ENCODE results near the gene OR10G8. TPM values are rescaled to one million over a fixed set of nuclear protein-coding genes. Genes with fewer than 3 reads are reported as not detected.

OR10G8 gene
- polyA plus RNA-seq (2012; ENCODE audit: insufficient read length, low read depth) = not detected

GRCh38 chr11:124026498-124026897, at the start of gene OR10G8:
OR10G8 (plus strand) TSS chr11:124026798; CDS start chr11:124029623, 2,825 bp downstream.
- no peak for TF ChIP-seq FOXP2 (optimal IDR thresholded peaks at IDR 0.05; ENCODE audit: borderline replicate concordance, extremely low read depth, extremely low read length, insufficient read depth)

GRCh38 chr11:123977731-123978347, 48.8 kb upstream of the OR10G8 start, which contains the start of gene OR10S1:
OR10S1 (minus strand) TSS chr11:123977781; CDS start chr11:123977664, 117 bp downstream.
- TF ChIP-seq POLR2AphosphoS5 (IDR thresholded peaks at IDR 0.05; ENCODE audit: low read depth, low read length) (no peak), REST (IDR thresholded peaks at IDR 0.05; ENCODE audit: insufficient read depth in 1 of 2, low read depth in 2 of 2, low read length in 2 of 2) (no peak), FOXP2 (optimal IDR thresholded peaks at IDR 0.05; ENCODE audit: borderline replicate concordance, extremely low read depth, extremely low read length, insufficient read depth) (no peak), SIN3A (IDR thresholded peaks at IDR 0.05; ENCODE audit: borderline replicate concordance, insufficient read depth, low read length) (no peak), TAF1 (IDR thresholded peaks at IDR 0.05; ENCODE audit: borderline replicate concordance, insufficient read depth, low read length) (no peak)

- no peak for TF ChIP-seq TAF1 (IDR thresholded peaks at IDR 0.05; ENCODE audit: borderline replicate concordance, insufficient read depth, low read length)
- no peak for TF ChIP-seq REST (IDR thresholded peaks at IDR 0.05; ENCODE audit: insufficient read depth in 1 of 2, low read depth in 2 of 2, low read length in 2 of 2)
- TF ChIP-seq FOXP2 (optimal IDR thresholded peaks at IDR 0.05; ENCODE audit: borderline replicate concordance, extremely low read depth, extremely low read length, insufficient read depth) = no peak
- no peak for TF ChIP-seq POLR2AphosphoS5 (IDR thresholded peaks at IDR 0.05; ENCODE audit: low read depth, low read length)
Measured at GRCh38 chr11:123979311-123979710, 47.3 kb upstream of the OR10G8 start.

GRCh38 chr11:123995119-123995518, 31.5 kb upstream of the OR10G8 start, which contains the start of gene OR10G6:
OR10G6 (minus strand) TSS chr11:123995161; CDS start chr11:123995161, 0 bp downstream.
- no peak for TF ChIP-seq SIN3A (IDR thresholded peaks at IDR 0.05; ENCODE audit: borderline replicate concordance, insufficient read depth, low read length)
- TF ChIP-seq FOXP2 (optimal IDR thresholded peaks at IDR 0.05; ENCODE audit: borderline replicate concordance, extremely low read depth, extremely low read length, insufficient read depth) = no peak
- no peak for TF ChIP-seq REST (IDR thresholded peaks at IDR 0.05; ENCODE audit: insufficient read depth in 1 of 2, low read depth in 2 of 2, low read length in 2 of 2)
- no peak for TF ChIP-seq TAF1 (IDR thresholded peaks at IDR 0.05; ENCODE audit: borderline replicate concordance, insufficient read depth, low read length)
- no peak for TF ChIP-seq POLR2AphosphoS5 (IDR thresholded peaks at IDR 0.05; ENCODE audit: low read depth, low read length)

GRCh38 chr11:124012697-124013096, 13.9 kb upstream of the OR10G8 start, which contains the start of gene OR10G4:
OR10G4 (plus strand) TSS chr11:124012997; CDS start chr11:124015575, 2,578 bp downstream.
- TF ChIP-seq TAF1 (IDR thresholded peaks at IDR 0.05; ENCODE audit: borderline replicate concordance, insufficient read depth, low read length) (no peak), REST (IDR thresholded peaks at IDR 0.05; ENCODE audit: insufficient read depth in 1 of 2, low read depth in 2 of 2, low read length in 2 of 2) (no peak), SIN3A (IDR thresholded peaks at IDR 0.05; ENCODE audit: borderline replicate concordance, insufficient read depth, low read length) (no peak), FOXP2 (optimal IDR thresholded peaks at IDR 0.05; ENCODE audit: borderline replicate concordance, extremely low read depth, extremely low read length, insufficient read depth) (no peak), POLR2AphosphoS5 (IDR thresholded peaks at IDR 0.05; ENCODE audit: low read depth, low read length) (no peak)
